C4-2B (cell line): ENCODE data around the gene FXR2.

Experiments used
- H3K27ac ChIP-seq: fragments of 450-650 bp; 2 replicates; pipeline ENCODE4 v1.5.1; 2017
- CTCF ChIP-seq: fragments of 450-650 bp; conservative IDR thresholded peaks from 2 replicates; pipeline ENCODE4 v1.5.1; 2017; ENCODE audit warnings: mild to moderate bottlenecking
- ZFX ChIP-seq: fragments of 450-650 bp; IDR thresholded peaks from 2 replicates; pipeline ENCODE4 v1.6.1; 2017

Gene FXR2

GRCh38 chr17:7614425-7615264 lies at the start of gene FXR2:
TSS of gene FXR2 (minus strand) at chr17:7614897. CDS start at chr17:7614532, 365 bp downstream.
- peak; percentile 88; the same call in 1 of the 2 replicates for TF ChIP-seq ZFX
- TF ChIP-seq CTCF: peak; percentile 78
- H3K27ac ChIP-seq: peak within 1 kb of the TSS; percentile 97

- TF ChIP-seq ZFX (no peak), CTCF (no peak)
- no peak overlapping the region for H3K27ac ChIP-seq
Observed at GRCh38 chr17:7656958-7657609, 42.4 kb upstream of the FXR2 start.

- TF ChIP-seq ZFX: no peak
- no peak for TF ChIP-seq CTCF
- no peak overlapping the region for H3K27ac ChIP-seq
Observed at GRCh38 chr17:7655541-7655840, 40.8 kb upstream of the FXR2 start.

GRCh38 chr17:7654832-7655540 lies 40.3 kb upstream of the FXR2 start:
- no peak for TF ChIP-seq CTCF
- TF ChIP-seq ZFX: no peak
- no peak overlapping the region for H3K27ac ChIP-seq

GRCh38 chr17:7652388-7653356 lies 38.0 kb upstream of the FXR2 start:
- no peak overlapping the region for H3K27ac ChIP-seq
- TF ChIP-seq ZFX (no peak), CTCF (no peak)

GRCh38 chr17:7651665-7652387 lies 37.1 kb upstream of the FXR2 start:
- H3K27ac ChIP-seq: no peak overlapping the region
- no peak for TF ChIP-seq ZFX
- TF ChIP-seq CTCF: no peak
